NAMALWA (cell line): ENCODE data around the gene RARA.

ENCODE experiments used
- DNase-seq: peaks from one replicate; pipeline ENCODE4 v3.0.0-alpha.2; 2015; ENCODE audit warnings: low spot score

RARA gene

DNA sequence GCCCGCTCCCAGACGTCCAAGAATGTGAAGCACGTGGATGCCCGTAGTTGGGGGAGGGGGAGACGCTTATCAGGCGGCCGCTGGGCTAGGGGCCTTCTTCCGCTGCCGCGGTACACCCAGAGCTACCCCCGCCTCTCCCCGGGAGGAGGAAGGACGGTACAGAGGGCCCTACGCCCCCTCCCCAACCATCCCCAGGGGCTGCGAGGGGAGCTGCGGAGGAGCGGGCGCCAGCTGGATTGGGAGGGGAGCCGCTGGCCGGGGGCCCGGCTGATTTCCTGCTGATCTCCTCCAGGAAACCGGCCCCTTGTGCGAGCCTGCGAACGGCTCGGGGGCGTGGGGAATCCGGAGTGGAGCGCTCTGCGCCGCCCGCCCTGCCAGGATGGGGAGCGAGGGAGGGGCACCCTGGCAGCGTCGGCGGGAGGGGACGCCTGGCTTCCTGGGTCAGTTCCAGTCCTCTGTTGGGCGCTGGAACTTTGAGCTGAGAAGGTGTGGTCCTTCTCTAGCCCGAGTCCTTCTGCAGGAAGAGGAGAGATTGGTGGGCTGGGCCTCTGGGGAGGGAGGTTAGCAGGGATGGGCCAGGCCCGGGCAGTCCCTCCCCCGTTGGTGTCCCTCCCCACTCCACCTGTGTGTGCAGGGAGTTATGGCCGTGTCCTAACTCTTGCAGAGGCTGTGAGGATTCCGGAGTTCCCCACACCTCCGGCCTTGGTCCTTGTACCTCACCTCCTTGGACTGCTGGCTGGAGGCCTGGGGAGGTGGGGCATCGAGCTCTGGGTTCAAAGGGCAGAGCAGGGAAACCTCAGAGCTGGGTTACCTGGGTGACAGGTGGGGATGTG, 36.4 kb downstream of the RARA start:
- no peak for DNase-seq

DNA sequence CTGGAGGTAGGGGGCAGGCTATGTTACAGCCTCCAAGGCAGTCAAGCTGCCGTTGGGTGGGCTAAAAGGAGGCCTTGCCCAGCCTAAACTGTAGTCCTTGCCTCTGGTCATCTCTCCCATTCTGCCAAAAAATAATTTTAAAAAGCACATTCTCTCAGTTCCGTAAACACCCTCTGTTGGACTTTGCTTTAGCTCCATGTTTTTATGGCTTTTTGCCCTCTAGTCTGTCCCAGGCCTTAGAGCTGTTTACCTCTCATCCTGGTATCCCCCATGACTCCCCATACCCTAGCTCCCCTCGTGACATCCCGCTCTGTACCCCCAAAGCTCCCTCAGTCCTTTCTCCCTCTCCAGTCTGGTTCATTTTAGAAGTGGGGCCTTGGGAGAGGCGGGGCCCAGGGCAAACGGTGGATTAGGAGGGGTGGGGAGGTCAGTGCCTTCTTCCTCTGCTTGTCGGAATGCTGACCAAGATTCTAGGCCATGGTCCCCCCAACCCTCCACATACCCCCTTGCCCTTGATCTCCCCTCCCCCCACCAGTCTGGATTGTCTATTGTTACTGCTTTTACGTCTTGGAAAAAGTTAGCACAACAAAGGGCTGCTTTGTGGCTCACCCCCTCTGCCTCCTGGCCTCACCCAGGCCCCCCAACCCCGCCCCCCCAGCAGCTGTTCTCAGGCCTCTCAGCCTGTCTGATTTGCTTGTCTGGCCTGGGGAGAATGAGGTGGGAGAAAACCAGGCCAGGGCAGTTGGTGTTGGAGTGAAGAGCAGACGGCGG, 37.2 kb downstream of the RARA start:
- DNase-seq = no peak

DNA sequence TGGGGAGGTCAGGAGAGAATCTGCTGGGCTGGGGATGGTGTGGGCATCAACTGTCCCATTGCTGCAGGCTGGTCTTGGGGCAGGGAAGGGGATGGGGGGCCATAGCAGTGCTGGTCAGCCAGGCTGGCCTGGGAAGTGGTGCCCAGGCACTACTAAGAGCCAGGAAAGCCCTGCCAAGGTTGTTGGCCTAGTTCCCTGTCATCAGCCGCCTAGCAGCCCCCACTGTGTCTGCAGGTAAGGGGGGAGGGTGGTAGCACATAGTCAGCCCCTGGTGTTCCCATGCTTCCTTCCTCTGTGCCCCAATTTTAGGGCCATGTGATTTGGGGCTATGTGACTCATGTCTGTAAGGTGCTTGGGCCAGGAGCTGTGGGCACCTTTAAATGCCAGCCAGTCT, 37.8 kb downstream of the RARA start:
- DNase-seq = no peak

DNA sequence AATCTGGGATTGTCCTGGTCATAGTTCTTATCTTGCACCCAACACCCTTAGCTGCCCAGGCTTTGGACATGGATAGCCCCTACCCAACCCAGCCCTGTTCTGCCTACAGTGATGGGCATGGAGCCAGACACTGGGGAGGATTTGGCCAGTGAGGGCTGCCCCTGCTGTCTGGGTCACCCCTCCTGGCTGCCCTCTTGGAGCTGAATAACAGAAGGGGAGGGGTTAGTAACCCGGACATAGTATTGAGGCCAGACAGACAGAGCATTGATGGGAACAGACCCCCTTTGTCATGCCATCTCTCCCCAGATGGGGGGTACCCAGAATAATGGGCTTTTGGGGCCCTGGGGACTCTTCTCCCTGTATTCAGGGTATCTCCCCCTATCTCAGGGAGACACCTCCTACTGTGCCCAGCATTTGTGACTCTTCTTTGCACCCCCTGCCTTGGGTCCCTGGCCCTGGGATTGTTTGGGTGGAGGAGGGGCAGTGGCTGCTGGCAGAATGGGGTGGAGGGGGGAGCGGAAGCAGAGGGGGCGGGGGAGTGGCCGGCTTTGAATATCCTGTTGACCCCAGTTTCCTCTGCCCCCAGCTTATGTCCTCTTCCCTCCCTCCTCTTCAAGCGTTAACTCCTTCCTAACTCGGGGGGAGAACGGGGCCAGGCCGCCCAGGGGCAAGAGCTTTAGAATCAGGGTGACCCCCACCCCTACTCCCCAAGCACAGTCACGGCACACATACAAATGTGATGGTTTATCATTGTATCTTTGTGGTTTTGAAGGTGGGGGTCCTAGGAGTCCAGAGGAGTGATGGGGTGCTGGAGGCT, 38.5 kb downstream of the RARA start:
- no peak for DNase-seq

DNA sequence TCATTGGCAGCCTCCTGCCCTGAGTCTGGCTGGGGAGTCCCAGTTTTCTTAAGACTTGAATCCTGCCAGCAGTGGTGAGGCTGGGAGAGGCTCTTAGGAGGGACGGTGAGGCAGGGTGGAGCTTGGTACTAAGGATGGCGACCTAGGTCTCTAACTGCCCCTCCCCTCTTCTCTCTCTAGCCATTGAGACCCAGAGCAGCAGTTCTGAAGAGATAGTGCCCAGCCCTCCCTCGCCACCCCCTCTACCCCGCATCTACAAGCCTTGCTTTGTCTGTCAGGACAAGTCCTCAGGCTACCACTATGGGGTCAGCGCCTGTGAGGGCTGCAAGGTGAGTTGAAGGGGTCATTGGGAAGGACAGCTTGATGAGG, 39.1 kb downstream of the RARA start:
- no peak for DNase-seq

DNA sequence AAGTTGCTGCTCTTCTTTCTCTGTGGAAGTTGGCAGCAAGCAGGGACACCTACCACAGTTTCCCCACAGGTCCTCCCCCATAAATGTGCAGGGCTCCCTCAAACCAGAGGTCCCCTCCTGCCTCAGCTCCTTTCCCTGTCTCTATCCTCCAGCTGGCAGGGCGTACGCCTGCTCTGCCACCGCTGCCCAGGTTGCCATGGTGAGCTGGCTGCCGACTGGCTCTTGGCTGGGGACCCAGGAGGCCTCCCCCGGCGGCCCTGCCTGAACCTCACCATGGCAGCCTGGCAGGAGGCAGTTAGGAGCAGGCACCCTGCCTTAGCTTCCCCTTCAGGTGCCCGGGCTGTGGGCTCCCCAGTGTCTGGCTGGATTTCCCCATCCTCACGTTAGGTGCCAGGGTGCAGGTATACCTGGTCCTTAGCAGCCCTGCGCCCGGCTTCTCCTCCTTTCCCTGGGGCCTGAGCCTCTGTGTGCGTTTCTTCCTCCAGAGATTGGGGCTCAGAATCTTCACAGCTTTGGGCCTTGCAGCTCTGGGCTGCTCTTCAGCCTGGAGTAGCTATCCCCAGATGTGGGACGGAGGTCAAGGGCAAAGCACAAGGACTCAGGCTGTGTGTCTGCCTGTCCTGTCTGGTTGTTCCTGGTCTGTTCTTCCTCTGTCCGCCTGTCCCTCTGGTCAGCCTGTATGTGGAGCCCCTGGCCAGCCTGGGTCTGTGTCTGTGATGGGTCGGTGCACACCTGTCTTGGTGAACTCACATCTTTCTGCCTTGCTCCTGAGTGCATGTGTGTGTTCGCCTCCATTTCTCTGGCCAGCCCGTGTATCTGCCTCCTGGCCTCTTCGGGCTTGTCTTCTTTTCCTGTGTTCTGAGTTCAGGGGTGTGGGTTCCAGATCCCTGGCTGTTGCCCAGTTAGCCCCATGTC, 39.8 kb downstream of the RARA start:
- DNase-seq = no peak

DNA sequence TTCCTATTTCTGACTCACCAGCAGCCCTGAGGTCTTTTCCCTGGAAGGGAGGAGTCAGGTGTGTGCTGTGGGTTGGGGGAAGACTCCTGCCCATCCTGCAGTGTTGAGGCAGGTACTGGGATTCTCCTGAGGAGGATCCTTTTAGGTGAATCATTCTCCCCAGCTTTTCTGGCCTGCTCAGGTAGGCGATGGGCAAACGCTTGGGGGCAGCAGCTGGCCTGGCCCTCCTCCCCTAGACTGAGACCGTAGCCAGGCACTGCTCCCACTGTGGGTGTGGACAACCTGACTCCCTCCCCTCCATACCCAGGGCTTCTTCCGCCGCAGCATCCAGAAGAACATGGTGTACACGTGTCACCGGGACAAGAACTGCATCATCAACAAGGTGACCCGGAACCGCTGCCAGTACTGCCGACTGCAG, 40.5 kb downstream of the RARA start:
- no peak for DNase-seq

DNA sequence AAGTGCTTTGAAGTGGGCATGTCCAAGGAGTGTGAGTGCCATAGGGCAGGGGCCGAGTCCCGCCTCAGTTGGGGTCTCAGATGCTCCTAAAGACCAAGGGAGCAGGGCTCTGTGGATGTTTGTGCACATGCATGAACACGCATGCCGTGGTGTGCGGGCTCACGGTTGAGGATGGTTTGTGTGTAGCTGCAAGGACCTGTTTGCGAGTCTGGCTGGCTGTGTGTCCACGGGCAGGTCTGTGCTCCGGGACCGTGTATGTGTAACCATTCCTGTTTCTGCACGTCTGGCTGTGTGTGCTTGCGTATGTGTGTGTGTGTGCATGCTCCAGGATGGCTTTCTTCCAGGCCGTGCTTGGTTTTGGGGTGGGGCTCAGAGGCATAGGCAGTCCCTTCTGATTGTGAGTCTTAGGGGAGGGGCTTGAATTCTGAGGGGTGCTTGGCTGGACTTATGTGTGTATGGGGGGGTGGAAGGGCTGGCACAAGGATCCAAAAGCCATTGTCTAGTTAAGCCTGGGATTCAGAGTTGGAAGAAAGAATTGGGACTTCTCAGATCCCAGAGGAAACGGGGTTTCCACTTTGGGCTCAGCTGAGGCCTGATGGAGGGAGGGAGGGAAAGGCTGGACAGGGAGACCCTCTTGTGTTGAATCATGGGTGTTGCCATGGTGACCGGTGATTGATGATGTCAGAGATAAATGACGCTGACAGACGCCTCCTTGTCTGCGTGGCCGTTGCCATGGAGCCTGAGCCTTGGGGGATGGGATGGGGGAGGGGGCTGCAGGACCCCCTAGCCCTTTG, 41.1 kb downstream of the RARA start:
- DNase-seq = no peak

DNA sequence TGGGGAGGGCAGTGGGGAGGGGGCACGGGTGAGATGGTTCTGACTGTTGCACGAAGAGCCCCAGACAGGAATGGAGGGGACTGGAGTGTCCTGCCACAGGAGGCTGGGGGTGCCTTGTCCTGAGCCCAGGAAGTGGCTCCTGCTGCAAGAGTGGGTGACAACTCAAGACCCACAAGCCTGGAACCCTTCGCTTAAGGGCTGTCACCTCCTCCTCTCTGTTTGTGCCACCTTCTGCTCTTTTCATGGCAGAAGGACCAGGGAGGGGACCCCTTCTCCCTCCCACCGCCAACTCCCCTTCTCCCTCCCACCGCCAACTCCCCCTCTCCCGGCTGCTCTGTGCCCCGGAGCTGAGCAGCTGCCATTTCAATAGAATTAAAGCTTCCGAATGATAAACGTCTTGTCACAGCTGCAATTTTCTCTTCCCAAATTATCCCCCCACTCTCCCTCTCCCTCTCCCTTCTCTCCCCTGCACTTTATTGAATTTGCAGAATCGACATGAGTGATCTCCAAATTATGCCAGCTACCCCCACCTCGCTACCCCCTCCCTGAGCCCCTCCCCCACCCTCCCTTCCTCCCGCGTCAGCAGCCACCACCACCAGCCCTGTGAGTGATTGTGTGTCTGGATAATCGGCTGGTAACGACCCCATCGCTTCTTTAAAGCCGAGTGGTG, 41.8 kb downstream of the RARA start:
- no peak for DNase-seq

DNA sequence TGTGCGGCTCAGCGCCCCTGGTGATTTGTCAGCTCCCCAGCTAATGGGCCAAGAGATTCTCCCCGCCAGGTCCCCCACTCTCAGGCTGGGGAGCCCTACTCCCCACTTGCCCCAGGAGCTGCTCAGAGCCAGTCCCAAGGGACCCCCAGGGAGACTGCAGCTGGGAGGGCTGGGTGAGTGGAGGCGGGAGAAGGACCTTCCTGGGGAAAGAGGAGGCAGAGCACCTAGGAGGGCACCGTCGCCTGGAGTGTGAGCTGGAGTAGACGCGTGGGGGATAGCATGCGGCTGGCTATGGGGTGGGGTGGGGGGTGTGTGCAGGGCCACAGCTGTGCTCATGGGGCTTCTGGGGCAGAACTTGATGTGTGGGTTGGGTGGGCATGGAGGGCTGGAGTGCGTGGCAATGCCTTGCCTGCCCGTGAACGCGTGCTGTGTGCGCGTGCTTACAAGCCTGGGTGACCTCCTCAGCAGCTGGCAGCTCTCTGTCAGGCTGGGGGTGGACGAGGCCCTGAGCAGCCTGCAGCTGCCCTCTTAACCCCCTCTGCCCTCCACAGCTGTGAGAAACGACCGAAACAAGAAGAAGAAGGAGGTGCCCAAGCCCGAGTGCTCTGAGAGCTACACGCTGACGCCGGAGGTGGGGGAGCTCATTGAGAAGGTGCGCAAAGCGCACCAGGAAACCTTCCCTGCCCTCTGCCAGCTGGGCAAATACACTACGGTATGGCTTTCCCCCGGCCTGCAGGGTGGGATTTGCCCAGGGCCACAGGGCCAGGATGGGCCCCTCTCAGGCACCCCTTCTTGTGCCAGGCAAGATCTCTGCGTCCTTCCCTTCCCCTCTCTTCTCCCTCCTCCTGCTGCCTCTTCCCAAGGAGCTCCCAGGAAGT, 42.6 kb downstream of the RARA start:
- DNase-seq = no peak

DNA sequence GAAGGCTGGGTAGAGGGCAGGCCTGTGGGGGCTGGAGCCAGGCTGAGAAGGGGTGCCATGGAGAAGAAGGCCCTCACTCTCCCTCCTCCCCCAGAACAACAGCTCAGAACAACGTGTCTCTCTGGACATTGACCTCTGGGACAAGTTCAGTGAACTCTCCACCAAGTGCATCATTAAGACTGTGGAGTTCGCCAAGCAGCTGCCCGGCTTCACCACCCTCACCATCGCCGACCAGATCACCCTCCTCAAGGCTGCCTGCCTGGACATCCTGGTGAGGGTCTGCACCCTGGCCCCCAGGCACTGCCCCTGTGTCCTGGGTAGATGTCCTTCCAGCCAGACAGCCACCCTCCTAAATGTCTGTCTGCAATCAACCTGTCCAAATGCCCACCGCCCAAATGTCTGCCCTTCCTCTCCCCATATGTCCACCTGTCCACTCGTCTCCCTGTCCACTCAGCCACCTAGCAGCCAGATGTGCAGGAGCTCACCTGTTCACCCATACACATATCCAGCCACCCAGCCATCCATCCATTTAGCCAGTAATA, 43.3 kb downstream of the RARA start:
- no peak for DNase-seq

DNA sequence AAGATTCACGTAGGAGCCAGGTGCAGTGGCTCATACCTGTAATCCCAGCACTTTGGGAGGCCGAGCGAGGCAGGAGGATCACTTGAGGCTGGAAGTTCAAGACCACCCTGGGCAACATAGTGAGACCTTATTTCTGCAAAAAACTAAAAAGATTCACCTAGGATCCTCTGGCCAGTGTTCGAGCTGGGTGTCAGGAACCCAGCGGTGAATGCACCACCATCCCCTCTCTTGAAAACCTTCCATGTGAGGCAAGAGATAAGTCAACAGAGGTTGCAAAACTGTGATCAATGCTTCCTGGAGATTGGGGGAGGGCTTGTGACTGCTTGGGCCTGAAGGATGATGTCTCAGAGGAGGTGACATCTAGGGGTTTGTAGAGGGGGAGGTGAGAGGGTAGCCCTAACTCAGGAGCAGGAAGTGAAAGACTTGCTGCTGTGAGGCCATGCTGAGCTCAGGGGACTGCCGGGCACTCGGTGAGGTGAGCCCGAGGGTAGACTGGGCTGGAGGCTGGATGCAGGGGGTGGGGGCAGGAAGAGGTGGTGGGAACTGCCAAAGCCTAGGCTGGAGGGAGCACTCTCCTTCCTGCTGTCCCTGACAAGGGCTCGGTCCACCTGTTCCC, 43.9 kb downstream of the RARA start:
- no peak for DNase-seq

DNA sequence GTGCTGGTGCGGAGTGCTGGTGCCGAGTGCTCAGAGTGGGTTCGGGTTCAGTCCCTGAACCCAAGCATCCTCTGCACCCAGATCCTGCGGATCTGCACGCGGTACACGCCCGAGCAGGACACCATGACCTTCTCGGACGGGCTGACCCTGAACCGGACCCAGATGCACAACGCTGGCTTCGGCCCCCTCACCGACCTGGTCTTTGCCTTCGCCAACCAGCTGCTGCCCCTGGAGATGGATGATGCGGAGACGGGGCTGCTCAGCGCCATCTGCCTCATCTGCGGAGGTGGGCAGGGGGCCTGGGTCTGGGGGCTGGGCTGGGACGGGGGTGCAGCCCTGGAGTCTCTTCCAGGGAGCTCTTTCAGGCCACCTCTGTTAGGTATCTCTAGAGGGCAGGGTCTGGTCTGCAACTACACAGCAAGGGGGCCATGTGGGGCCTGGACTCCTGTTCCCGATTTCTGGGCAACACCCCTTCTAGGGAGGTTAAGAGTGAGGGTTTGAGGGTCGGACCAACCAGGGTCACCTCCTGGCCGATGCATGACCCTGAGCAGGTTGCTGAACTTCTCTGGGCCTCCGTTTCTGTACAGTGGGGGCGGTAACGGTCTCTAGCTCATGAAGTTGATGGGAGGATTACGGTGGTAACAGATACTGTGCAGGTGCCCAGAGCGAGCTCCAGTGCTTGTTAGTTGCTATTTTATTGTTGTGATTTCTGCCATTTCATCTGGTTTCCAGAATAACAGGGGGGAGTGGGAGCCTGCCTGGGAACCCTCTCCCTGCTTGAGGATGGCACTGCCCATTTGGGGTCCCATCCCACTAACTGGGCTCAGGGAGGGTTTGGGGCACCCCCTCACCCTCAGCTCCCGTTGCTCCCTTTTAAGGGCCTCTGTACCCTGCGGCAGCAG, 45.5 kb downstream of the RARA start:
- DNase-seq = no peak

DNA sequence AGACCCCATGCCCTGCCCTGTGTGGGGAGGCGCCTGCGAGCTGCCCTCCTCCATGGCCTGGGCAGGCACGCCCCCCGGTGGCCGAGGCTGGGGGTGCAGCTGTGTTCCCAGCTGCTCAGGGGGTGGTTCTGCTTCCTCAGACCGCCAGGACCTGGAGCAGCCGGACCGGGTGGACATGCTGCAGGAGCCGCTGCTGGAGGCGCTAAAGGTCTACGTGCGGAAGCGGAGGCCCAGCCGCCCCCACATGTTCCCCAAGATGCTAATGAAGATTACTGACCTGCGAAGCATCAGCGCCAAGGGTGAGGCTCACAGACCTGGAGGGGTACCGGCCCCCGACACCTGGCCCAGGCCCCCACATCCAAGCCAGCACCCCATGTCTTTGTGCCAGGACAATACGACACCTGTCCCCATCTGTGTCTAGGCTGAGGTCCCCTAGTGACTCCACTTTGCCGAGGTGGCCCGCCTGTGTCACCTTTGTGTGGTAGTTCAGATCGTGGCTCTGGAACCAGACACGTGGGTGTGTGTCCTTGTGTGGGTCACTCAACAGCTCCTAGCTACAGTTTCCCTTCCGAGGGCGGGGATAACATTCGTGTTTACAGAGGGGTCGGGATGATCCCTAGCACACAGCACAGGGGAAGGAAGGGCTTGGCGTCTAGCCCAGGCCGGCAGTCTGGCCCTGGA, 46.3 kb downstream of the RARA start:
- peak; percentile 80 for DNase-seq

DNA sequence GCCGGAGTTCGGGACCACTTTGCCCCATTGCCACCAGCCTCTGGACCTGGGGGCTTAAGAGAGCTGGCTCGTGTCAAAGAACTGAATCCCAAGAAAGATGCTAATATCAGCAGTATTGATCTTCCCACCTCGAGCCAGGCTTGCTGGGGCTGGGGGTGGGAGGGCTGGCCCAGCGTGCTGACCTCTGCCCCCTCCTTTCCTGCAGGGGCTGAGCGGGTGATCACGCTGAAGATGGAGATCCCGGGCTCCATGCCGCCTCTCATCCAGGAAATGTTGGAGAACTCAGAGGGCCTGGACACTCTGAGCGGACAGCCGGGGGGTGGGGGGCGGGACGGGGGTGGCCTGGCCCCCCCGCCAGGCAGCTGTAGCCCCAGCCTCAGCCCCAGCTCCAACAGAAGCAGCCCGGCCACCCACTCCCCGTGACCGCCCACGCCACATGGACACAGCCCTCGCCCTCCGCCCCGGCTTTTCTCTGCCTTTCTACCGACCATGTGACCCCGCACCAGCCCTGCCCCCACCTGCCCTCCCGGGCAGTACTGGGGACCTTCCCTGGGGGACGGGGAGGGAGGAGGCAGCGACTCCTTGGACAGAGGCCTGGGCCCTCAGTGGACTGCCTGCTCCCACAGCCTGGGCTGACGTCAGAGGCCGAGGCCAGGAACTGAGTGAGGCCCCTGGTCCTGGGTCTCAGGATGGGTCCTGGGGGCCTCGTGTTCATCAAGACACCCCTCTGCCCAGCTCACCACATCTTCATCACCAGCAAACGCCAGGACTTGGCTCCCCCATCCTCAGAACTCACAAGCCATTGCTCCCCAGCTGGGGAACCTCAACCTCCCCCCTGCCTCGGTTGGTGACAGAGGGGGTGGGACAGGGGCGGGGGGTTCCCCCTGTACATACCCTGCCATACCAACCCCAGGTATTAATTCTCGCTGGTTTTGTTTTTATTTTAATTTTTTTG, 47.1 kb downstream of the RARA start:
- no peak for DNase-seq
